HG02623 (cell line): ENCODE results near the gene TEPSIN.

Experiments
- ATAC-seq: cut with Tn5 transposase; IDR thresholded peaks from one replicate; pipeline ENCODE4 v1.9.1; 2021; ENCODE audit warnings: moderate library complexity; ENCODE audit not compliant: unreplicated experiment

Gene TEPSIN

DNA sequence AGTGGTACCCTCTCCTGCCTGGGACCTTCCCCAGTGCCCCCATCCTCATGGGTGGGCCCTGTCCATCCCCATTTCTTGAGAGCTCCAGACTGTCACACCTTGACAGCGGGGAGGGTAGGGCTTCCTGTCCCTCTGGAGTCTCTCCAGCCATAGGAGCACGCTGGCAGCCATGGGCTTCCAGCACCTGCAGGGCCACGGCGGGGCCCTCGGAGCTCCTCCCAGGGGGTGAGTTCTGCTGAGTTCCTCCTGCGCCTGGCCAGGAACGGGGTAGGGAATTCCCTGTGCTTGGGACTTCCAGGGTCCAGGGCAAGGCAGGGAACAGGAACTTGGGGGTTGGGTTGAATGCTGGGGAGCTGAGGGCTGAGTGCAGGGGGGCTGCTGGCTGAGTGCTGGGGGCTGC, 49.8 kb downstream of the TEPSIN start:
- ATAC-seq = no peak

DNA sequence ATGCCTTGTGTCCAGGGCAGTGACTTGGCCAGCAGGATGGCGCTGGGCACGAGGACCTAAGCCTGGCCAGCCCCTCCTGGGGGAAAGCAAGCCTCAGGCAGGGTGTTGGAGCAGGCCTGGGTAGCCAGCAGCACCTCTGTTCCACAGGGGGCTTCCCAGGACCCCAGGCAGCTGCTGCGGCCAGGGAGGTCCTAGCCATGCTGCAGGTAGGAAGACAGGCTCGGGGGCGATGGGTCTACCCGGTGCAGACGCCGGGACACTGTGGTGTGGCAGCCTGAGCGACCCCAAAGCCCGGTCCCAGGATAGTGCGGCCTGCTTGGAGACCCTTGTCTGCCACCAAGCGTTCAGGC, 50.4 kb downstream of the TEPSIN start:
- ATAC-seq = no peak

DNA sequence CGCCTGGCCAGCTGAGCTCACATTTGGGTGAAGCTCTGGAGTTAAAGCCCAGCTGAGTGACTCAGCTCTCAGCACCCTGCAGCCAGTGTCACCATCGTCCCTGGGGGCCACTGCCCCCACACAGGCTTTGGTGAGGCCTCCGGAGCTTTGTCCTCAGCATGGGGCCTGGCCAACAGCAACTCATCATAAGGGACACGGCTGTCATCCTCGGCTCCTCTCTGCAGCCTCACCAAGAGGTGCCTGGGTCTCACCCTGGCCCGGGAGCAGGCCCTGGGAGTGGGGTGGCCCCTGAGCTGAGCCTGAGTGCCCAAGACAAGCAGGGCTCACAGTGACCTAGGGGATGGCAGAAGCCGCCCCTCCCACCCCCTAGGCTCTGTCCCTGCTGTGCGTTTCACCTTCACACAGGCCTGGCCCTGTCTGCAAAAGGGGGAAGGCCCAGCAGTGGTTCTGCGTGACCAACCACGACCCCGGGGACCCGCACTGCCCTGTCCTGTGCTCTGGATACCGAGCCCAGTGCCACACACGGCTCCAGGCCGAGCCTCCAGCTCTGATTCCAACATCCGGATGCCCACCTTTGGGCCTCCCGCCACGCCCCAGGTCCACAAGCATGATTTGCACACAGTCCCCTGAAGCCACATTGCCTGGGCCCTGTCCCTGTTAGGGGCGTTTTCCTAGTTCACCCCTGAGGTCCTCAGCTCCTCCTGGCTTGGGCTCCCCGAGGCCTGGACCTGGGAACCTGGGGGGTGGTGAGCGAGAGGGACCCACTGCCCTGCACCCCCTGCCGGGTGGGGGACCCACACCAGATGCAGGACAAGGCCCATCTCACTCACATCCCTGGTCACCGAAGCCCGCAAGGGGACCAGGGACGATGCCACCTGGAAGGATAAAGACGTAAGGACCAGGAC, 51.0 kb downstream of the TEPSIN start:
- no peak for ATAC-seq

DNA sequence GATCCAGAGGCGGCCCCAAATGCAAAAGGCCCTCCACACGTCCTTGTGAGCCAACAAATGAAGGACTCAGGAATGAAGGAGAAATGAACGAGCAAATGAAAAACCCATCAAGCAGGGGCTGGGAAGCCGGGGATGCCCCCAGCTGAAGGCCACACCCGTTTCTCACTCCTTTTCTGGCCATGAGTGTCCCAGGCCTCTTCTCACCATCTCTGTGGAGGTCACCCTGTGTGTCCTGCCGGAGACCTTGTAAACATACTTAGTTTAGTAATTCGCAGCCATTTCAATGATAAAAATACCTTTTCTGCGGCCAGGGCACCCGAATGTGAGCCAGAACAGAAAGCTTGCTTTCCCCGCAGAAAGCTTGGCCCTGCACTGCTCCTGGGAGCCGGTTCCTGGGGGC, 51.7 kb downstream of the TEPSIN start:
- ATAC-seq = no peak

DNA sequence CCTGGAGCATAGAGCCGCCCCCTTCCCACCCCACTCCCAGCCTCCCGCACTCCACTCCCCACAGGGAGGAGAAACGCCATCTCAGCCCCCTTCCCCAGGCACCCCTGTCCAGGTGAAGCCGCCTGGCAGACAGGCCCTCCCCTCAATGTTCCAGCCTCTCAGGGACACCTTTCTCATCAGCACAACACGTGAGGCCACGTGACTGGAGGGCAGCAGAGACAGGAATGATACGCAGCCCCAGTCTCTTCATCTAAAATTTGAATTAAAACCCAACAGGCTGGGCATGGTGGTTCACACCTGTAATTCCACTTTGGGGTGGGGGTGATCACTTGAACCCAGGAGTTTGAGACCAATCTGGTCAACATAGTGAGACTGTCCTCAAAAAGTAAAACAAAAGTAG, 52.7 kb downstream of the TEPSIN start:
- no peak for ATAC-seq

DNA sequence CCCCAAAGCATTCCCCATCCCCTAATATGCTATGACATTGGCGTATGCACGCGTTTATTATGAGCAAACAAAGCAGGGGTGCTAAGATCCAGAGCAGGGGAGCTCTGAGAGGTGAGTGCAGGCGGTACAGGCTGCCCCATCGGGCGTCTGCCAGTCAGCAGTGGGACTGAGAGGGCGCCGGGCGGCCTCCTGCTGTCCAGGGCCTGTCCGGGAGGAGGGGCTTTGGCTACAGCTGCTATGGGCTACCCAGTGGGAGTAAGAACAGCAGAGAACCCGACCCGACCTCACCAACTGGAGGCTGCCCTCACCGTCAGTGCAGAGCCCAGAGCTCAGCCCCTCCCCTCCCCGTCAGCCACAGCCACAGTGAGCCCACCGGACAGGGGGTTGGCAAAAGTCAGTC, 54.3 kb downstream of the TEPSIN start:
- no peak for ATAC-seq

DNA sequence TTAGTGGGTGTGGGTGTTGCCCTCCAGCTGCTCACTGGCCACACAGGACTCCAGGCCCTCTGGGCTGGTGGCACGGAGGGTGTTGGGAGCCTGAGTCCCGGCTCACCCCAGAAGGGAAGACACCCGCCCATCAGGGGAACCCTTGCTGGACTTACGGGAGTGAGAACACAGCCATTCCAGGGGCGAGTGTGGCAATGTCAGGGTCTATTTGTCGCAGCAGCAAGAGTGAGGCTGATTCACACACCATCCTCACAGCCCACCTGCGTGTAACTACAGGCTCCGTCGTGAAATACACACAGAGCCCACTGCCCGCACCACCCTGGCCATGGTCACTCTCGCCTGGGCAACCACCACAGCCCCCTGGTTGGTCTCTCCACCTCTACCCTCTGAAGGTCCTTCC, 55.0 kb downstream of the TEPSIN start:
- ATAC-seq = no peak

DNA sequence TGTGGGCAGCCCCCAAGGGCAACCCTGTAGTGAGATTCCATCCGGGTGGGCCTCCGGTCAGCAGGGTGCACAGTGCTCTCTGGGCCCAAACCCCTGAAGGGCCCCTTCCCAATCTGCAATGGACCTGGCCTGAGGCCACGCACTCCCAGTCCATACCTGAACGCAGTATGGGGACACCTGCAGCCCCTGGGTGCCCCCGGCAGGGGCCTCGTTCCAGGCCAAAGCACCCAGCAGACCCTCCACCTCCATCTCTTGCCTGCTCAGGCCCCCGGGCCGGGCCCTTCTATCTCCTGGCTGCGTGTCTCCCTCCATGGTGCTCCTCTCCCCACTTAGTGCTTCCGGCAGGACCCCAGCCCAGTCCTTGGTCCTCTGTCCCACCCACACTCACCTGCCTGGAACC, 55.5 kb downstream of the TEPSIN start:
- no peak for ATAC-seq

DNA sequence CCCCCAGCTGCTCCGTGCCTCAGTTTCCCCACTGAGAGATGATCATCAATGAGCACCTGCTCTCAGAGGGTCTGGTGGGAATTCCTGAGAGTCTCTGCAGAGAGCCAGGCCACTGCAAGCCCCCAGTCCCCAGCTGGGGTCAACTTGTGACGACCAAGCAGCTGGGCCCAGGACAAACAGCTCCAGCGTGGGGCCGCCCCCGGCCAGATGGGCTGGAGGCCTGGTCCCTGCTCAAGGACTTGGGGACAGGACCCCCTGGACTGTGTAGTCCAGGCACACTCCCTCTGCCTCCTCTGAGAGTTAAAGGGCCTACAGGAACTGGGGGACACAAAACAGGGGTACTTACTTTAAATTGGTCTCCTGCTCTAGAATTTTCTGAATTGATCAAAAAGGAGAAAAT, 56.3 kb downstream of the TEPSIN start:
- ATAC-seq = no peak

DNA sequence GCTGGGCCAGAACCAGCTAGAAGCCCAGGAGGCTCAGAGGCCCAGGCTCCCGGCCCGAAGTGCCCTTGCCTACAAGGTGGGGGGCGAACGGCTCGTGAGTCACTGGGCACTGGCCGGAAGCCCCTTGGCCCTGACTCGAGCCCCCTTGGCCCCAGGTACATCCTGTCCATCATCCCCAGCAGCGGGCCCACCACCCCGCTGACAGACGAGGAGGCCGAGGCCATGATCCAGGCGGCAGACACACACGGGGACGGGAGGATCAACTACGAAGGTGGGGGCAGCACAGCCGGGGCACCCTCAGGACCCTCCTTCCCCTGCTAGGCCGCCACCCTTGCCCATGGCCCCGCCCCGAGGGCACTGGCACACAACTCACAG, 57.1 kb downstream of the TEPSIN start:
- ATAC-seq = no peak

DNA sequence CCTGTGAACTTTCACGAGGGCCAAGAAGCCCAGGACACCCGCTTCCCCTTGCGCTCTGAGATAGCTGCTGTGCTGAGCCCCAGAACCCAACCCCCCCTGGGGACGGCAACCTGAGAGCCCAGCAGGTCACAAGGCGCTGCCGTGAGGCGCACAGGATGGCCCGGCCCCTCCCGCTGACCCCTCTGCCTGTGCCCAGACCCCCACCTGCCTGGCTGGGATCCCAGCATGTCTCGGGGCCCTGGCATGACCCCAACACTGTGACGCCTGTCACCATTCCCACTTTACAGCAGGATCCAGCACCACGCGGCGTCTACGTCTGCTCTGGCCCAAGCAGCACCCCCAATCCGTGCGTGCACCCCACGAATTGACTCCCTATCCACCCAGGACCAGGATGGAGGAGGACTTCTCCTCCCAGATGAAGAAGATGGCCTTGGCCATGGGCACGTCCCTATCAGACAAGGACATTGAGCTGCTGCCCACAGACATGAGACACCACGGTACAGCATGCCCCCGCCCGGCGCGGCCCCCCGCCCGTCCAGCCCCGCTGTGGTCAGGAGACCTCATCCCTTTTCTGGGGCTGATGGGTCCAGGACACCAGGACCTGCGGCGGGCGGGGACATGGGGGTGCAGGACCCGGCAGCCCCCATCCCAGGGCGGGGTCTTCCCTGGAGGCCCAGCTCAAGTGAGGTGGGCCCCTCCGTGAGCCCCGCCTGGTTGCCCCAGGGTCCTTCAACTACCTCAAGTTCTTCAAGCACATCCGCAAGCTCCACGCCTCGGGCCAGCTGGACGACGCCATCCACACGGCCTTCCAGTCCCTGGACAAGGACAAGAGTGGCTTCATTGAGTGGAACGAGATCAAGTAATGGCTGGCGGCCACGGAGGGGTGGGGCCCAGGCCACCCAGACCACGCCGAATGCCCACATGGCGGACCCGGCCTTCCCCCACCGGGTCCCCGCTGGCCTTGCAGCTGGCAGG, 57.7 kb downstream of the TEPSIN start:
- ATAC-seq = no peak

DNA sequence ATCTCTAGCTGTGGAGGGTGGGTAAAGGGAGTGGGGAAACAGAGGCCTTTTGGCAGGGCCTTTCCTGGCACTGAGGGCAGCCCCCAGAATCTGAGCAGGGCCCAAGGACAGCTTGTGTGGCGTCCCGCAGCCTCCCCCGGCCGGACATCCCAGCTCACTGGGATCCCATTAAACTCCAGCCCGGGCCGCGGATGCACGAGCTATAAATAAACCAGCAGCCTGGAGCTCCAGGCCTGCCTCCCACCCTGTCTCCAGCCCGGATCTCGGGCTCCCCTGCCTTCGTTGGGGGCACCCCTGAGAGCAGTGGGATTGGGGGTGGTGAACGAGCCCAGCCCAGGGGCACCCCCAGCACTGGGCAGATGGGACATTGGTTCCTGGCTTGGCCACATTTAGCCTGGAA, 59.0 kb downstream of the TEPSIN start:
- ATAC-seq = no peak

DNA sequence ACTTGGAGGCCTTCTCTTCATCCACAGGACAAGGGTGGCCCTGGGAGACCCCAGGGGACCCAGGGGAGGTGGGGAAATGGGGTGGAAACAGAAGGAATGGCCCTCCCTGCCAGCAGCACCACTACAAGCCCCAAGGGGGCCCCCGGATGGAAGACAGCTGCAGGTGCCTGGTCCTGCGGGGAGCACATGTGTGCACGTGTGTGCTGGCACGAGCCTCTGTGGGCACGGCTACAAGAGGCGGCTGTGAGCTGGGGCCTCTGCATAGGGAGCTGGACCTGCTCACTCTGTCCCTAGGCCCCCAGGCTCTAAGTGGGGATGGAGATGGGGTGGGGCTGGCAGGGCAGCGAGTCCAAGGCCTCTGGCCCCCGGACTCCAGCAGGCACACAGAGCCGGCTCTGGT, 59.6 kb downstream of the TEPSIN start:
- no peak for ATAC-seq
